ENCODE measurements around the gene GPR152.

Gene GPR152

DNA sequence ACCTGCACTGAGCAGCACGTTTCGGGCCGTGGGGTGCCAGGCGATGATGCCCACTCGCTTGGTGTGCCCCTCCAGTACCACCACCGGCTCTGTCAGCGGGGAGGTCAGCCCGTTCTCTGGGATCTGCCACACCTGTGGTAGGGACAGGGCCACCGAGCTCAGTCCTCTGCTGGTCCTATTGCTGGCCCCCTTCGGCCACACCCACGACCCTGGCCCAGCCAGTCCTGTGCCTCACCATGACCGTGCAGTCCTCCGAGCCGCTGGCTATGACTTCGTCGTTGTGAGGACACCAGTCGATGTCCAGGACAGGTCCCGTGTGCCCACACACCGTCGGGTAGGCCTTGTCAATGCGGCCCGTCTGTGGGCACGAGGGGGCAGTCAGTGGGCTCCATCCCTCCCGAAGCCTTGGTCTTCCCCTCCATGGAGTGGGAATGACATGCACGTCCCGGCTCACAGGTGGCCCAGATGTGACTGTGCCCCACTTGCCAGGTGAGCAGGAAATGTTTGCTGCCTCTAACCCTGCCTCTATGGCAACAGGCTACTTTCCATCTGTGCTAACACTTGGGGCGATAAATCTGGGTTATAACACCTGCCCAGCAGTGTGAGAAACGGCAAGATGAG is 10.7 kb downstream of the GPR152 start:
- Histone ChIP-seq H3K27me3 (ENCODE audit: control insufficient read depth, insufficient read depth, low read length) (no peaks in the 10 kb centered on the region), H3K9me3 (replicated peaks; ENCODE audit: low read length) (no peaks in the 10 kb centered on the region), H3K4me1 (ENCODE audit: control insufficient read depth, insufficient read depth, low read length) (peaks cover 25% of the 10 kb centered on the region), H3K36me3 (ENCODE audit: insufficient read depth, low read length) (peaks cover 32% of the 10 kb centered on the region), H3K9ac (ENCODE audit: low read depth, low read length) (no peak overlapping the region), H3K4me2 (ENCODE audit: low read length) (peak overlapping the region; percentile 99), H3K4me3 (ENCODE audit: low read length) (peak overlapping the region; percentile 96)

- Histone ChIP-seq H3K27me3 (ENCODE audit: control insufficient read depth, insufficient read depth, low read length) (no peaks in the 10 kb centered on the region), H3K9me3 (replicated peaks; ENCODE audit: low read length) (no peaks in the 10 kb centered on the region), H3K4me2 (ENCODE audit: low read length) (no peak overlapping the region), H3K4me3 (ENCODE audit: low read length) (no peak overlapping the region), H3K4me1 (ENCODE audit: control insufficient read depth, insufficient read depth, low read length) (peaks cover 25% of the 10 kb centered on the region), H3K36me3 (ENCODE audit: insufficient read depth, low read length) (peaks cover 32% of the 10 kb centered on the region), H3K9ac (ENCODE audit: low read depth, low read length) (no peak overlapping the region)
These were observed 11.4 kb downstream of the GPR152 start for GRCh38 chr11:67441098-67441563.

- Histone ChIP-seq H3K4me2 (ENCODE audit: low read length) (no peak overlapping the region), H3K36me3 (ENCODE audit: insufficient read depth, low read length) (peaks cover 37% of the 10 kb centered on the region), H3K4me3 (ENCODE audit: low read length) (no peak overlapping the region), H3K9ac (ENCODE audit: low read depth, low read length) (peak overlapping the region; percentile 16), H3K4me1 (ENCODE audit: control insufficient read depth, insufficient read depth, low read length) (peaks cover 26% of the 10 kb centered on the region), H3K27me3 (ENCODE audit: control insufficient read depth, insufficient read depth, low read length) (no peaks in the 10 kb centered on the region), H3K9me3 (replicated peaks; ENCODE audit: low read length) (no peaks in the 10 kb centered on the region)
These were observed 12.1 kb downstream of the GPR152 start for GRCh38 chr11:67440229-67441097.

DNA sequence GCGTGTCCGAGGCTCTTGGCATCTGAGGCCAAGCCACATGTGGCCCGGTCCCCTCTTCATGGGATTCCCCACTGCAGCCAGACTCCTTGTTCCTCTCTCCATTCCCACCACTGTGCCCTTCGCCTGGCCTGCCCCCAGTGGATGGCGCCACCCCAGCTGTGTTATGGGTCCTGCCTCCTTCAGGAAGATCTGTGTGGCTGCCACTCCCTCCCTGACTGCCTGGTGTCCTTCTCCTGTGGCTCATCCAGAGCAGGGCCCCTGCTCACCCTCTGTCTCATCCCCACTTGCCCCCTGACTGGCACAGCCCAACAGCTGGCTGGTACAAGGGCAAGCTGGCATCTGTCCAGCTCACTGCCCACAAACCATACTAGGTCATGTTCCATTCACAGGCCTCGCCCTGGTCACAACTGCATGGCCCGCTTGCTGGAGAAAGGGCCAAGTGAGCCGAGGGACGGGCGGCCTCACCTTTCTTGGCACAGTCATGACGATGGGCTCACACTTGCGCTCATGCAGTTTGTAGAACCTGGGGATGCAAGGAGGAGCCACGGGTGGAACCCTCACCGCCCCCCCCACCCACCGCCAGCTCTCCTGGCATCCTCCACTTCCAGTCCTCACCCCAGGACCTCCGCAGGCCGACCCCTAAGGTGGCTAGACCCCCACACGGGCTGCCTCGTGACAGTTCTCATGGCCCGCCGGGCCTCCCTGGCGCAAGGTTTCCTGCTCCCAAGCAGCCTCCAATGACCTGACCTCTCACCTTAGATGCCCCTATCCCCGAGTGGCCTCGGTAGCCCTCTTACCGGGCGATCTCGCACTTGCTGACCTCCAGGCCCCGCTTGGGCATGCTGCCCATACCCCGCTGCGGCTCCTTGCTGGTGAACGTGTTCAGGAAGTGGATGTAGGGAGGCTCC is 13.0 kb downstream of the GPR152 start:
- Histone ChIP-seq H3K36me3 (ENCODE audit: insufficient read depth, low read length) (peaks cover 45% of the 10 kb centered on the region), H3K27me3 (ENCODE audit: control insufficient read depth, insufficient read depth, low read length) (no peaks in the 10 kb centered on the region), H3K4me1 (ENCODE audit: control insufficient read depth, insufficient read depth, low read length) (peaks cover 30% of the 10 kb centered on the region)

DNA sequence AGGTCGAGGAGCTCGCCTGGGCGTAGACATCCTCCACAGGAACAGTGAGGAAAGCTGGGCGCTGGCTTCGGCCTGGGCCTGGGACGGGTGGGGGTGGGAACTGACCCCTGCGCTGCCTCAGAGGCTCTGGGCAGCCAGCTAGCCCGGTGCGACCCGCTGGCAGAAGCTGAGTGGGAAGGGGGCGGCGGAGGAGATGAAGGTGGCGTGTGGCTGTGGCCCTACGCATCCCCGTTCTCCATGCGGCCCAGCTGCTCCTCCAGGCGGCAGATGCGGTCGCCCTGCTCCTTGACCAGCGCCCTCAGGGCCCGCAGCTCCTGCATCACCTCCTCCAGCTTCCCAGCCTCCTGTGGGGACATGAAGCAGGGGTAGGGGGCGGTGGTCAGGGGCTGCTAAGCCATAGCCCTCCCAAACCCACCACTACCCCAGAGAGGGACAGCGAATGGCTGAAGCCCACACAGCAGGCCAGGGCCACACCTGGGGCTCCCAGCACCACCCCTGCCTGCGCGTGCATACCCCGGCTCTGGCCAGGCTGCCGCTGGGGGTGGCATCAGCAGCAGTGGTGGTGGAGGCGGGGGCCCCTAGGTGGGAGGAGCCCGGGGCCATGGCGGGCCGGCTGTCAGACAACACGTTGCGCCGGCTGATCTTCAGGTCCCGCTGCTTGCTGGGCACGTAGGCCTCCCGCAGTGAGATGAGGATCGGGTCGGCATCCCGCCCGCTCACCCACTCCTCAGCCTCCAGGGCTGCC is 14.2 kb downstream of the GPR152 start:
- H3K27me3 ChIP-seq (ENCODE audit: control insufficient read depth, insufficient read depth, low read length), result no peaks in the 10 kb centered on the region
- H3K4me3 ChIP-seq (ENCODE audit: low read length), result no peak overlapping the region
- no peak overlapping the region for H3K4me2 ChIP-seq (ENCODE audit: low read length)
- H3K9me3 ChIP-seq (replicated peaks; ENCODE audit: low read length), result no peaks in the 10 kb centered on the region
- peaks cover 30% of the 10 kb centered on the region for H3K4me1 ChIP-seq (ENCODE audit: control insufficient read depth, insufficient read depth, low read length)
- peaks cover 57% of the 10 kb centered on the region for H3K36me3 ChIP-seq (ENCODE audit: insufficient read depth, low read length)
- H3K9ac ChIP-seq (ENCODE audit: low read depth, low read length), result no peak overlapping the region

More for the DNA sequence above, 13.0 kb downstream of the GPR152 start:
- peak overlapping the region; percentile 16 for H3K4me2 ChIP-seq (ENCODE audit: low read length)
- peak overlapping the region; percentile 16 for H3K9ac ChIP-seq (ENCODE audit: low read depth, low read length)
- no peaks in the 10 kb centered on the region for H3K9me3 ChIP-seq (replicated peaks; ENCODE audit: low read length)
- H3K4me3 ChIP-seq (ENCODE audit: low read length), result no peak overlapping the region

- Histone ChIP-seq H3K4me1 (ENCODE audit: control insufficient read depth, insufficient read depth, low read length) (peaks cover 28% of the 10 kb centered on the region), H3K4me2 (ENCODE audit: low read length) (no peak overlapping the region), H3K9me3 (replicated peaks; ENCODE audit: low read length) (no peaks in the 10 kb centered on the region), H3K4me3 (ENCODE audit: low read length) (no peak overlapping the region), H3K36me3 (ENCODE audit: insufficient read depth, low read length) (peaks cover 63% of the 10 kb centered on the region), H3K9ac (ENCODE audit: low read depth, low read length) (no peak overlapping the region), H3K27me3 (ENCODE audit: control insufficient read depth, insufficient read depth, low read length) (no peaks in the 10 kb centered on the region)
These were observed 14.7 kb downstream of the GPR152 start for GRCh38 chr11:67437809-67438157.

GRCh38 chr11:67437082-67437808 is 15.3 kb downstream of the GPR152 start, which contains the start of gene PTPRCAP:
Gene PTPRCAP (minus strand): TSS chr11:67437682. CDS start chr11:67437619, 63 bp downstream.
- Histone ChIP-seq H3K4me3 (ENCODE audit: low read length) (no peak within 1 kb of the TSS), H3K27me3 (ENCODE audit: control insufficient read depth, insufficient read depth, low read length) (no peaks in the 10 kb centered on the region), H3K4me1 (ENCODE audit: control insufficient read depth, insufficient read depth, low read length) (peaks cover 23% of the 10 kb centered on the region), H3K36me3 (ENCODE audit: insufficient read depth, low read length) (peaks cover 63% of the 10 kb centered on the region), H3K9me3 (replicated peaks; ENCODE audit: low read length) (no peaks in the 10 kb centered on the region), H3K4me2 (ENCODE audit: low read length) (no peak within 1 kb of the TSS), H3K9ac (ENCODE audit: low read depth, low read length) (no peak within 1 kb of the TSS)

DNA sequence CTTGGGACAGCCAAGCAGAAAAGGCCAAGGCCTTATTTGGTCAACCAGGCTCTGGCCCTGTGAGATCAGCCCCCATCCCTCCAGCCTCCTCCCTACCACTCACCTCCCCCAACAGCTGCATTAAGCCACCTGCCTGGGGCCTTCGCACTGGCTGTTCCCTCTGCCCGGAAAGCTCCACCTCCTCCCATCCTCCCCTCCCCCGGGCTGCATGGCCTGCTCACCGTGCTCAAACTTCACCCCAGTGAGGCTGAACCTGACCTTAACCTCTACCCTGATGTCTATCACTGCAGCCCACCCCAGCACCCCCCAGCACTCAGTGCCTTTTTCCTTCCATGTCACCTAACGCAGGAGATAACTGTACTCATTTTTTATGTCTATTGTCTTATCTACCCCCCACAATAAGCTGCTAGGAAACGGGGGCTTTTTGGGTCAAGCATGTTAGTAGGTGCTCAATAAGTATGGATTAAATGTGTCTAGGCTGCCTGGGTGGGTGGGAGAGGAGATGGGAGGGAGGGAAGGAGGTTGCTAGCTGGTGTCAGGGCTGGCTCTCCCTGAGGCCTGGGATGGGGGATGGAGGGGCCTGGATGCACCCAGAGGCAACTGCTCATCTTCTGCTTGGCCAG is 16.0 kb downstream of the GPR152 start:
- Histone ChIP-seq H3K27me3 (ENCODE audit: control insufficient read depth, insufficient read depth, low read length) (no peaks in the 10 kb centered on the region), H3K4me3 (ENCODE audit: low read length) (no peak overlapping the region), H3K36me3 (ENCODE audit: insufficient read depth, low read length) (peaks cover 64% of the 10 kb centered on the region), H3K9ac (ENCODE audit: low read depth, low read length) (no peak overlapping the region), H3K4me2 (ENCODE audit: low read length) (no peak overlapping the region), H3K9me3 (replicated peaks; ENCODE audit: low read length) (no peaks in the 10 kb centered on the region), H3K4me1 (ENCODE audit: control insufficient read depth, insufficient read depth, low read length) (peaks cover 18% of the 10 kb centered on the region)

- Histone ChIP-seq H3K36me3 (ENCODE audit: insufficient read depth, low read length) (peaks cover 68% of the 10 kb centered on the region), H3K9ac (ENCODE audit: low read depth, low read length) (no peak overlapping the region), H3K4me3 (ENCODE audit: low read length) (no peak overlapping the region), H3K9me3 (replicated peaks; ENCODE audit: low read length) (no peaks in the 10 kb centered on the region), H3K27me3 (ENCODE audit: control insufficient read depth, insufficient read depth, low read length) (no peaks in the 10 kb centered on the region), H3K4me2 (ENCODE audit: low read length) (no peak overlapping the region), H3K4me1 (ENCODE audit: control insufficient read depth, insufficient read depth, low read length) (peaks cover 18% of the 10 kb centered on the region)
These were observed 16.6 kb downstream of the GPR152 start for GRCh38 chr11:67435727-67436458.

Measured in skeletal muscle satellite cell (primary cell).